GM18861 (cell line): ENCODE data around the gene PHF11.
"Not testable (repeated sequence)": the region's sequence is repeated elsewhere in the genome, so short reads cannot be mapped to it uniquely, and the experiment has no call there.

ENCODE experiments used
- ATAC-seq: cut with Tn5 transposase; IDR thresholded peaks from one replicate; pipeline ENCODE4 v1.9.1; 2021; ENCODE audit not compliant: unreplicated experiment

PHF11 gene

DNA sequence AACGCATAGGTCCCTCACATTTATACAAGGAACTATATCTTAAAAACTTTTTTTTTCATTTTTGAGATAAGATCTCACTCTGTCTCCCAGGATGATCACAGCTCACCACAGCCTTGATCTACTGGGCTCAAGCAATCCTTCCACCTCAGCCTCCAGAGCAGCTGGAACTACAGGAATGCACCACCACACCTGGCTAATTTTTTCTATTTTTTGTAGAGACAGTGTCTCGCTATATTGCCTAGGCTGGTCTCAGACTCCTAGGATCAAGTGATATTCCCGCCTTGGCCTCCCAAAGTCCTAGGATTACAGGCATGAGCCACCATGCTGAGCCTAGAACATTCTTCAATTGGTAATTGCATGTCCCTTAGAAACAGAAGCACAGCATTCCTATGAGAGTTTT lies 47.9 kb downstream of the PHF11 start:
- ATAC-seq = no peak

DNA sequence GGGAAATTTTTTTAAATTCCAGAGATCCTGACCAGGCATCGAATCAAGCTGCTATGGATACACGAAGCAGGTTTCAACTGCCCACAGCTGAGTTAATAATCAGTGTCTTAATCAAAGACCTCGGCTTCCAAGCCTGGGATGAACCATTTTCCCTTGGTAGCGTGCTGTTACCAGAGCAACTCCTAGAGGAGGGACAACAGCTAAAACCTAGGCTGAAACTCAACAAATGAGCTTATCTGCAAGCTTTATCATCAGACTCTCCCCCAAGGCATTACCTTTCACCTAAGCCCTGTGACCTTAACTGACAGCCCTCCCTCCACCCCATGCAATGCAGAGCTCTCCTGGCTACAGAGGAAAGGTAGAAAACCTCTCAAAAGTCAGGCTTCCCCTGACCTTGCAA lies 49.9 kb downstream of the PHF11 start:
- no peak for ATAC-seq

DNA sequence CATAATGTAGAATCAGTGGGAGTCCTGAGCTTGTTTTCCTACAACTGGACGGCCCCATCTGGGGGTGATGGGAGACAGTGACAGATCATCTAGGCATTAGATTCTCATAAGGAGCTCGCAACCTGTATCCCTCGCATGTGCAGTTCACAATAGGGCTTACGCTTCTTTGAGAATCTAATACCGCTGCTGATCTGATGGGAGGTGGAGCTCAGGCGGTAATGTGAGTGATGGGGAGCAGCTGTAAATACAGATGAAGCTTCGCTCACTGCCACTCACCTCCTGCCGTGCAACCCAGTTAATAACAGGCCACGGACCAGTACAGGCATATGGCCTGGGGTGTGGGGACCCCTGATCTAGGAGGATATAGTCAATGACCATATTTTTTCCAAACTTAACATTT lies 50.8 kb downstream of the PHF11 start:
- no peak for ATAC-seq

DNA sequence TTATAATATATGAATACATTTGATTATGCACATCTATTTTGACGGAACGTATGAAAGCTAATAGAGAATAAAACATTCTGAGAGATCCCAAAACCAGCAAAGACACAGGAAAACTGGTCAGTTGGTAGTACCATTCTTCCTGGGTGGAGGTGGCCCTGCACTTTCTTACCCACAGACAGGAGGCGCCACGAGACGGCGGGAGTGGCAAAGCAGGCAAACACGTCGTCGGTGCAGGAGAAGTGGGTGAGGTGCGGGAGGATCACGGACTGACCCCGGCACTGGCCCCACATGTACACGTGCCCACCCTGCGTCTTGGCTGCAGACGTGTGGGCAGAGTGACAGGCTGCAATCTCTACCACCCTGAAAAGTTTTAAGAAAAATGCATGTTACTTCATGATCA lies 53.5 kb downstream of the PHF11 start:
- no peak for ATAC-seq

DNA sequence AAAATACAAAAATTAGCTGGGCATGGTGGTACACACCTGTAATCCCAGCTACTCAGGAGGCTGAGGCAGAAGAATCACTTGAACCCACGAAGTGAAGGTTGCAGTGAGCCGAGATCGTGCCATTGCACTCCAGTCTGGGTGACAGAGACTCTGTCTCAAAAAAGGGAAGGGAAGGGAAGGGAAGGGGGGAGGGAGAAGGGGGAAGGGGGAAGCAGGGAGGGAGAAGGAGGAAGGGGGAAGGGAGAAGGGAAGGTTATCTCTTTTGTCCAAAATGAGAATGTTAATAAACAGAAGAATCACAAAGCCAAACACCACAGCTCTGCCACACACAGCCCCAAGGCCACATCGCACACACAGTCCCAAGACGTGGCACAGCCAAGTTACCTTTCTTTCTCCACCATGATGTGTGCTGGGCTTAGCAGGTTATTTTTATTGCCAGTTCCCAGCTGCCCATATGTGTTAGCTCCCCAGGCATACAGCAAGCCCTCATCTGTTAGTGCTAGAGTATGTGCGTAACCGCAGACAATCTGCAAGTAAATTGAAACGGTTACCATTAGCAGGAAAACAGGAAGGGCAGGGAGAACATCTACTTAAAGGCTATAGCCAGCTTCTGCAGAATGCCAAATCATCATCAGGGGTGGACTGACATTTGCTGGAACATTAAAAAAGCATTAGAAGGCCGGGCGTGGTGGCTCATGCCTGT lies 55.3 kb downstream of the PHF11 start:
- ATAC-seq = no peak

DNA sequence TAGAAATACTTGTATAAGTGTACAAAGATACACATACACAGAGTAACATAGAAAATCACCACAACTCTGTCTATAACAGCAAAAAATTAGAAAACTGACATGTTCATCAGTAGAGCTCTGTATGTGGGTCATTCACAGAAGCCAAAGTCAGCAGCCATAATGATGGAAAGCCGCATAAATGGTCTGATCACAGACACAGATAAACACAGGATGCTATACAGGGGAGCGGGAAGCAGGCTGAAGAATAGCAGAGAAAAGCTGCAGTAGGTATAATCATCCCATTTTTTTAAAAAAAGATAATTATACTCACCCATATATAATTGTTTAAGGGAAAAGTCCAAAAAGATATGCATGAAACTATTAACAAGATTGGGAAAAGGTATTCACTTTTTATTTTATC lies 58.1 kb downstream of the PHF11 start:
- ATAC-seq = no peak

DNA sequence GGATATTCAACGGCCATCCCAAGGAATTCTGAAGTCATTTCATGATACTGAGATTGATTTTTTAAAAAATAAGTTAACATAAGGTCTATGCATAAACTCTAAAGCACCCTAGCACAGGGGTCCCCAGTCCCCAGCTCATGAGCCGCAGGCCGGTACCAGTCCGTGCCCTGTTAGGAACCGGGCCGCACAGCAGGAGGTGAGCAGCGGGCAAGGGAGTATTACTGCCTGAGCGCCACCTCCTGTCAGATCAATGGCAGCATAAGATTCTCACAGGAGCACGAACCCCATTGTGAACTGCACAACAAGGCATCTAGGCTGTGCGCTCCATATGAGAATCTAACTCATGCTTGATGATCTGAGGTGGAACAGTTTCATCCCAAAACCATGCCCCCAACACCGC lies 58.6 kb downstream of the PHF11 start:
- no peak for ATAC-seq

DNA sequence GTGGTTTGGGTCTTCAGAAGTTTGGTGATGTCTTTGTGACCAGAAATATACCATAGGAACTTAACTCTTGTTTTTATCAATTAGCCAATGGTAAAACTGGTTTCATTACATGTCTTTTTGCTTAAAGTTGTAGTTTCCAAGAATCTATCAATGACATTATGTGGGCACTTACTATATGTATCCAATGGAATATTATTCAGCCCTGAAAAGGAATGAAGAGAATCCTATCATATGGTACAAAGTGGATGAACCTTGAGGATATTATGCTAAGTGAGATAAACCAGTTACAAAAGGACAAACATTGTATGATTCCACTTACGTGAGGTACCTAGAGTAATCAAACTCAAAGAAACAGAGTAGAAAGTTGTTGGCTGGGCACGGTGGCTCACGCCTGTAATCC lies 63.3 kb downstream of the PHF11 start:
- ATAC-seq = no peak

DNA sequence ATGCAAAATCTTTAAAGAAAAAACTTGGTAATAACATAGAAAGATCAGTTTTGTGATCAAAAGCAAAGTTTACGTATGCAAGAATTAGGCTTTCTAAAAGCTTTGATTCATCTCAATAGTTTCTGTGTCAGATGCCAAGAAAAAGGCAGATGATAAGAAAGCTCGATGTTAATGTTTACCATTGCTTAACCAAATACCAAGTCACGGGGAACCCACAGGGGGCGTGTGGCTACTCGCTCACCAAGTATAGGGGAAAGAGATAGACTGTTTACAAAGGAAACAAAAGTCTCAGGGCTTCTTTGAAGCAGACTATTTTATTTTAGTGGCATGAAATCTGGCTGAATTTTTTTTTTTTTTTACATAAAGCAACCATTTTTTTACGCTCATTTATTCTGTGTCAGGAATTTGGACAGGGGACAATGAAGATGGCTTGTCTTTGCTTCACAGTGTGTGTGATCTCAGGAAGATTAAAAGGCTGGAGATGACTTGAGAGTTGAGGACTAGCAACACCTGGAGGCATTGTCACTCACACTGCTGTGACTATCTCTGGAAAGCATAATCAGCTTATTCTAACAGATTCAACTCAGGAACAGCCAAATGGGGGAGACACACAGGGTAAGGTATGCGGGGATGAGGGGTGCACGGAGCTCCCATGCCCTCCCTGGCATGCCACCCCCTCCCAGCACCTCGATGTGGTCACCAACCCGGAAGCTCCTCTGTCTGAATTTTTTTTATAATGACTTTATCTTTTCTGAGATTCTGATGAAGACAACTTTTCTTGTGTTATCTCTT lies 64.7 kb downstream of the PHF11 start:
- ATAC-seq = peak; percentile 86

DNA sequence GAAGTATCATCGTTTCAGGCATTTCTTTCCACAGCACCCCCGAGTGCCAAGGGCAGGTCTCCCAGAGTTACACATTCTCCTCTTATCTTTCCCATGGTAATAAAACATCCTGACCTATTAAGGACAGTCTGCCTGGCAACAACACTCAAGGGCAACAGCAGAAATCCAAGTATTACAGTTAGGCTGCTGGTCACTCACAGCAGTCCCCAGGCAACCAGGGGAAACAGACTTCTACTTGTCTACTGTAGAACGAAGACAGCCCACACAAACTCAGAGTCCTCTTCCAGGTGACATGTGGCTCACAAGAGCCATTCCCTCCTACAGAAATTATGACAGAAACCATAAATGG lies 65.3 kb downstream of the PHF11 start:
- ATAC-seq = no peak

DNA sequence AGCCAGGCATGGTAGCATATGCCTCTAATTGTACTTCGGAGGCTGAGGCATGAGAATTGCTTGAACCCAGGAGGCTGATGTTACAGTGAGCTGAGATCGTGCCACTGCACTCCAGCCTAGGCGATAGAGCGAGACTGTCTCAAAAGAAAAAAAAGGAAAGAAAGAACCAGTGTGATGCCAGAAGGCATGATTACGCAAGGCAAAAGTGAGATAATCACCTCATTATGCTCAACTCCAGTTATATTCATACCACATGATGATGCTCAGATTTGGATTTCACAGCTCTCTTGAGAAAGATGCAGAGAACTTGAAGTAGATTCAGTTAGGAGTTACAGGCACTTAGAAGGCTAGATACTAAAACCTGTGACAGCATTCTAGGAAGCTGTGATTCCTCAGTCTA lies 67.8 kb downstream of the PHF11 start:
- no peak for ATAC-seq

DNA sequence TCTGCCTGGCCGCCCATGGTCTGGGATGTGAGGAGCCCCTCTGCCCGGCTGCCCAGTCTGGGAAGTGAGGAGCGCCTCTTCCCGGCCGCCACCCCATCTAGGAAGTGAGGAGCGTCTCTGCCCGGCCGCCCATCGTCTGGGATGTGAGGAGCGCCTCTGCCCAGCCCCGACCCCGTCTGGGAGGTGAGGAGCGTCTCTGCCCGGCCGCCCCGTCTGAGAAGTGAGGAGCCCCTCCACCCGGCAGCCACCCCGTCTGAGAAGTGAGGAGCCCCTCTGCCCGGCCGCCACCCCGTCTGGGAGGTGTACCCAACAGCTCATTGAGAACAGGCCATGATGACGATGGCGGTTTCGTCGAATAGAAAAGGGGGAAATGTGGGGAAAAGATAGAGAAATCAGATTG lies 69.7 kb downstream of the PHF11 start:
- not testable (repeated sequence) for ATAC-seq

DNA sequence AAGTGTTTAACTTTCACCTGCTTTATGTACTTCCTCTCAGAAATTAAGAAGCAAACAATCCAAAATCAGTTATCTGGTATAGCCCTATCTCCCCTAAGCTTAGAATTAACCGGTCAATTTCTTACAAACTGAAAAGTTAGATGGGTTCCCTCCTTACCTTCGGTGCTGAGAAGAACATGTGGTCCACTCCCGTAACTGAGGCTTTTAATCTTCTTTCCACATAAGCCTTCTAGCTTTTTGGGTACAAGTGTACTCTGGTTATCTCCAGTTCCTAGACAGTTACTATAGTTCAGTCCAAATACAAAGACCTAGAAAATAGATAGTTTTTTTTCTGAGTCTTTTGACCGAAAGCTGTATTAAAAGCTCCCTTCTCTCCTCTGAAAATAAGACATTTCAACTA lies 70.7 kb downstream of the PHF11 start:
- no peak for ATAC-seq

DNA sequence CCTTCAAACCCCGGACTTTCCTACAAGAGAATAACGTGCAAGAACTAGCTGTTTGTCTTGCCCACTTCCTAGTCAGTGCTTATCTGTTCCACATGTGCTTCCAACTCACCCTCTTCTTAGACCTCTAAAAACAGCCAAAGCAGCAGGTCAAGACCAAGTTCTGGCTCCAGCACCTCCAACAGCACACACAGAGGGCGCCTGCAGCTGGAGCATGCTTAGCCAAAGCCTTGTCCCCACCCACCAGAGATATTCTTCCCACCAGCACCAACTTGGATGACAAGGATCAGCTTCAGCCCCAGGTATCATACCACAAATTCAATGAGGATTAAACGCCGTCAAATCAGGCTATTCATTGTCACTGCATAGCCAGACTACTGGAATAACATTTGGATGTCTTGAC lies 71.7 kb downstream of the PHF11 start:
- ATAC-seq = no peak

DNA sequence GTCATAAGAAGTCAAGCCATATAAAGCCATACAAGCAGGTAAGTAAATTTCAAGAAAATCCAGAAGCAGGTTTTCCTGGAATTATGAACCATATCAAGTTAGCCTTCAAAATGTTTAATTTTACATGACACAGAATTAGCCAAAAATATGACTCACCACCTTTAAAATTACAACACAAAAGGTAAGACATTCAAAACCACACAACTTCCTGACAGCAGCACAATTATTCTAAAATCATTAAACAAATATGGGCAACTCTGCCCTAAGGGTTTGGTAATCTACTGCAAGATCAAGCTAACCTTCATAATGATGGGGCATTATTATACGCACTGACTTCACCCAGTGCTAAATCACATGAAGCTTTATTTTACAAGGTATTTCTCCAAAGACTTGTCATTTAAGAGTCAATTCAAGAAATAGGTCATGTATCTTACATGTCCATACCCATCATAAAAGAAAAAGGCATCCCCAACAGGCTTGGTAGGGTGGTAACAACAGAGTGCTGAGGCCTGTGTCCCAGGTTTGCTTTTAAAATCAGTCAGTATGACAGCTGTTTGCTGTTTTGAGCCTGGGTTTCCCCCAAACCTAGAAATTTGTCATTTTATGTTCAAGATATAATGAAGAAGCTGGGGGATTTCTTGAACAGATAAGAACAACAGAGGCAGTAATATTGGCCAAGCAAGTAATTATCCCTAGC lies 74.4 kb downstream of the PHF11 start:
- no peak for ATAC-seq

DNA sequence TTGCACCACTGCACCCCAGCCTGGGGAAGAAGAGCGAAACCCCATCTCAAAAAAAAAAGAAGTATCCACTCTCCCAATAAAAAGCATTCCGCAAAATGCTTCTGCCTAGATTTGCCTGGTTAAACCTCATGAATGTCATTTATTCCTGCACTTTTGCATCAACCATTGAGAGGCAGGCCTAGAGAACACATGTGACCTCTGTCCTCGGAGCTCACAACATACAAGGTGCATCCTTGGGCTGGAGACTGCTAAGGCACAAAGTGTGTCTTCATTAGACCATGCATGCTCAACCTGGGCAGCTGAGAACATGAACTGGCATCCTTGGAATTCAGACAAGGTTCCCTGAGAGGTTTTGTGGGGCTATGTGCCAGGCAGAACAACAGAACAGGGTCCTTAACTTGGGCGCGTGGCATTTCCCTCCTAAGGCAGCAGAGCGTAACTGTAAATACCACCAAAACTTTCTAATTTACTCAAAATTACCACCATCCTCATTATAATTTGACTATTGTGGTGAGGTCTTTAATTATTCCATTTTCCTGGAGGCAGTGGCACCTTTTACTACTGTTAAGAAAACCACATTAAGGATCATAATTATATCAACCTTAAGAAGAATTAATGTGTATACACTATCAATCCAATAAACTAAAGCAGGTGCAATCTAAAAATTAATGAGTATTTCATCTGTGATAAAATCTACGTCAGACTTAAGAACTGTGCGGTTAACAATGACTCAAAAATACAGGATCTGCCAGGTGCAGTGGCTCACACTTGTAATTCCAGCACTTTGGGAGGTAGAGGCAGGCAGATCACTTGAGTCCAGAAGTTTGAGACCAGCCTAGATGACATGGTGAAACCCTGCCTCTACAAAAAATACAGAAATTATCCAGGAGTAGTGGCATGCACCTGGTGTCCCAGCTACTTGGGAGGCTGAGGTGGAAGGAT lies 75.8 kb downstream of the PHF11 start:
- no peak for ATAC-seq
